NCI-H1105 treated with DMSO at 0.1 percent for 48 hours (cell line): ENCODE measurements around the gene FSTL5.
"Not testable (repeated sequence)": the region's sequence is repeated elsewhere in the genome, so short reads cannot be mapped to it uniquely, and the experiment has no call there.

Experiments
- DNase-seq: peaks from one replicate; lab custom pipeline; 2025; lab: John Stamatoyannopoulos, UW

Gene FSTL5

GRCh38 chr4:162163892-162164759, at the start of gene FSTL5:
TSS of gene FSTL5 (minus strand) at chr4:162164000. CDS start at chr4:162111396, 52,604 bp downstream.
- peak; percentile 58 for DNase-seq

GRCh38 chr4:162209706-162210105, 45.9 kb upstream of the FSTL5 start:
- DNase-seq: no peak

GRCh38 chr4:162203478-162203877, 39.7 kb upstream of the FSTL5 start:
- not testable (repeated sequence) for DNase-seq

DNA sequence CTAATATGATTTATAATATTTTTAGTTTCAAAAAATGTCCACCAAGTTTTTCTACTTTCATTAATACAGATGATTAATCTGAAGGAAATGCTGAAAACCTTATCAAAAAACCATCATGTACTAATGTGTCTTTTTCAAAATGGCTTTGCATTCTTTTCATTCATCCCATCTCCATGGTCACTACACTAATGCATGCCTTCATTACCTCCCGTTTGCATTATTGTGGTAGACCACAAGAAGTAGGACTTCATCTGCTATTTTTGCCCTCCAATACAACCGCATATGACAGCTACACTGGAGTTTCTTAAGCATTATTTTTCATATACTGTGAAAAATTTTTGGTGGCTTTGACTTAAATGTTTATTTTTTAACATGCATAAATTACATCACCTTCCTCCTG, 37.9 kb upstream of the FSTL5 start:
- no peak for DNase-seq

- no peak for DNase-seq
Observed at GRCh38 chr4:162170509-162170908, 6.7 kb upstream of the FSTL5 start.

DNA sequence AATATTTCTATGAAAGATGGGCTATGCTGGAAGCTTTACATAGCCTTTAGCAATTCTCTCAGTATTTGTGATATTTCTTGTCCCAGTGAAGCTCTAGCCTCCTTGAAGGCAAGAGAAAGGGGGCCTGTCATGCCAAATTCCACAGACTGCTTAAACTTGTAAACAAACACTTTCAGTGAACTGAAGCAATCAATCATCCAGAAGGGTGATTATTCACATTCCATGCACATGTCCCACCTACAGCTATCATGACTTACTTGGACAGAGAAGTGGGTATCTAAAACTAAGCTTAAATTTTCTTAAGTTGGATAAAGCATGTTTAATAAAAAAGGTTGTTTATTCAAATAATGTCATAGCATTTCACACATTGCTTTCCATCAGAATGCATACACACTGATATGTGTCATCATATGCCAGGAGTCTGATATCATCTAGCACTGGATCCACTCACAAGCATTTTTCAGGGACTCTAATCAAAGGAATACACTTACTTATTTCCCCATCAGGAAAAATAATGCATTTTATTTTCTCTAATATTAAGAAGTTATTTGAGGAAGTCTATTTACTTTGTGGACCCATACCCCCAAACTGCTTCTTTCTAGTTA, 1.2 kb upstream of the FSTL5 start:
- no peak for DNase-seq

DNA sequence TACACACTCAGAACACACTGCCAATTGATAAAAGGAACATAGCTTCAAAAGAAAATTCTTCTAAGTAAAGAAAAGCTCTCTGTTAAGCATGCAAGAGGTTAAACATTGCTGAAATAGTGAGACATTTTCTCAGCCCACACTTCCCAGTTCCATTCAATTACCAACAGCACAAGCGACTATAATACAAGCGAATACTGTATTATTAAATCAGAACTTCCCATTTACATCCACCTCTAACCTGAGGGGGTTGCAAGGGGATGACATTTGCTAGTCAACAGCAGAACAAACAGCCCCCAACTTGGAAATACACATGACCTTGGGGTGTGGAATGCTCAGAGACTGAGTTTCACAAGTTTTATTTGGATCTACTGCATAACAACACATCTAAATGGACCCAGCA, 1.1 kb downstream of the FSTL5 start:
- DNase-seq: no peak

GRCh38 chr4:162157241-162157640, 6.6 kb downstream of the FSTL5 start:
- DNase-seq: no peak

DNA sequence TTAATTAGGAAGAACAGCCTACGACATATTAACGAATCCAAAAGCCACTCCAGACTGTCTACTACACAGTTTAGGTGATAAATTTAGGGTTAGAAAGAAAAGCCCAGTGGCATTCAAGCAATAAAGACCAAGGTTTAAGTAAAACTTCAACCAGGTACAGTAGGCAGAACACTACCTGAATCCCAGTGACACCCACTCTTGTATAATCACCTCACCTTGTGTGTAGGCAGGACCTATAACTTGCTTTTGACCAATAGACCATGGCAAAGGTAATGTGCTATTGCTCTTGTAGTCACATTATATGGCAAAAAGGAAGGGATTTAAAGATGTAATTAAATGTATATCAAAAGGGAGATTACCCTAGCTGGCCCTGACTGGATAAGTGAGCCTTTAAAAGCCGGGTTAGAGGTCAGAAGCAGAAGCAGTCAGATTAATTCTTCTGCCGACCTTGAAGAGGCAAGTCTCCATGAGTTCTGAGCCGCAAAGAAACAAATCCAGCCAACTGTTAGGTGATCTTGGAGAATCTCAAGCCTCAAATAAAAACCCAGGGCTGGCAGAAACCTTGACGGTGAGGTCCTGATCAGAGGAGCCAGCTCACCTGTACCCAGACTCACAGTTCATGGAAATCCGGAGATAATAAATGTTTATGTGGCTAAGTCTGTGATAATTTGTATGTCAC, 8.8 kb downstream of the FSTL5 start:
- DNase-seq: no peak

GRCh38 chr4:162151850-162152249, 11.9 kb downstream of the FSTL5 start:
- no peak for DNase-seq

- no peak for DNase-seq
Observed at GRCh38 chr4:162151386-162151785, 12.4 kb downstream of the FSTL5 start.

- DNase-seq: no peak
Observed at GRCh38 chr4:162149644-162150043, 14.2 kb downstream of the FSTL5 start.

GRCh38 chr4:162140051-162140683, 23.6 kb downstream of the FSTL5 start:
- no peak for DNase-seq

DNA sequence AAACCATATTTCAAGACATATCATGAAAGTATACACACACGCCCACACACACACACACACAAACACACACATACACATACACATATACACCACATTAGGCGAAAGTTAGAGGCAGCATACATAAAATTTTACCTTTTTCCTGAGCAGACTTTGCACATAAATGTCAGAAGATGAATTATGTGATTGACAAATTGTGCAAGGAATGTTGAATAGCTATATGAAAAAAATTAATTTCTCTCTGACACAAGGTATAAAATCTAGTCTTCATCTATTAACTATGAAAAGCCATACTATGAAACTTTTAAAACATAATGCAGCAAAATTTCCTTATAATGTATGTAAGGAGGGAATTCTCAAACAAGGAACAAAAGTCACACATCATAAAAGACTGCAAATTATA, 24.4 kb downstream of the FSTL5 start:
- no peak for DNase-seq

GRCh38 chr4:162131256-162131655, 32.5 kb downstream of the FSTL5 start:
- DNase-seq: no peak

GRCh38 chr4:162126729-162127128, 37.1 kb downstream of the FSTL5 start:
- DNase-seq: no peak

GRCh38 chr4:162117051-162117450, 46.7 kb downstream of the FSTL5 start:
- no peak for DNase-seq

GRCh38 chr4:162116095-162116779, 47.6 kb downstream of the FSTL5 start:
- DNase-seq: no peak

GRCh38 chr4:162115333-162115732, 48.5 kb downstream of the FSTL5 start:
- DNase-seq: no peak

GRCh38 chr4:162111078-162111477, 52.7 kb downstream of the FSTL5 start:
- DNase-seq: no peak

DNA sequence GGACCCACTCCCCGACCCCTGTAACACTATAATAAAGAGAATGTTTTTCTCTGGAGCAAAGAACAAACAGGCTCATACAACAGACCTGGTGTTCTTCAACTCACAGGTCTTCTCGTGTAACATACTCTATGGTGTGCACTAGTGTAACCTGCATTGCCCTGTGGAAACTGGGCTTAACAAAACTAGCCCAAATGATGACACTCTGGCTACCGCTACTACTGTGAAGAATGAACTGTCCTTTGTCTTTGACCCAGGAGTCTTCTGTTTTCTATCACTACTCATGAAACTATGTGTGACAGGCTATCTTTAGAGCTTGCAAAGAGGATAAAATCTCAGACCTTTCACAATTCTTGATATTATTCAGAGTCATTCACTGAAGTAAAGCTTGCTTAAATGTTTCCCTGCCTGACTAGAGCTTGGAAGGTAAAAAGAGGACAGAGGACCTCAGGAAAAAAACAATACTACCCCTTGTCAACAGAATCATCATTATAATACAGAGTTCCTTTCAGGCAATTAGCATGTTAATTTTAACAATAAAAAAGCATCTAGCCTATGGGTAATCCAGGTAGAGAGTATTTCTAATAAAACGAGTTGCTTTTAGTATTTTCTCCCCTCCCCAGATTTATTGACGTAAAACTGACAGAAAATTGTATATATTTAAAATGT, 59.2 kb downstream of the FSTL5 start:
- no peak for DNase-seq
